WTC11 (cell line): ENCODE data around the gene CCDC60.

Experiments used
- ATF1 ChIP-seq: sonication (generic); formaldehyde crosslinking; IDR thresholded peaks from 2 replicates; pipeline ENCODE4 v1.8.1; 2023; ENCODE audit warnings: mild to moderate bottlenecking, moderate library complexity, missing genetic modification reagents
- ESRRA ChIP-seq: sonication (generic); formaldehyde crosslinking; IDR thresholded peaks from 2 replicates; pipeline ENCODE4 v1.8.1; 2022; ENCODE audit warnings: mild to moderate bottlenecking, missing genetic modification reagents, borderline replicate concordance
- ETV6 ChIP-seq: sonication (generic); formaldehyde crosslinking; IDR thresholded peaks from 2 replicates; pipeline ENCODE4 v1.8.1; 2022; ENCODE audit warnings: mild to moderate bottlenecking, missing genetic modification reagents
- FOXJ3 ChIP-seq: sonication (generic); formaldehyde crosslinking; IDR thresholded peaks from 2 replicates; pipeline ENCODE4 v1.9.0; 2021; ENCODE audit warnings: missing genetic modification reagents, mild to moderate bottlenecking, borderline replicate concordance
- IRF2 ChIP-seq: sonication (generic); formaldehyde crosslinking; IDR thresholded peaks from 2 replicates; pipeline ENCODE4 v1.8.0; 2022; ENCODE audit warnings: low read depth, missing genetic modification reagents, borderline replicate concordance
- MYBL2 ChIP-seq: sonication (generic); formaldehyde crosslinking; IDR thresholded peaks from 2 replicates; pipeline ENCODE4 v1.8.1; 2023; ENCODE audit warnings: mild to moderate bottlenecking, moderate library complexity, missing genetic modification reagents
- NR1H2 ChIP-seq: sonication (generic); formaldehyde crosslinking; IDR thresholded peaks from 2 replicates; pipeline ENCODE4 v1.9.0; 2021; ENCODE audit warnings: mild to moderate bottlenecking, moderate library complexity, missing genetic modification reagents
- NR3C1 ChIP-seq: sonication (generic); formaldehyde crosslinking; conservative IDR thresholded peaks from 2 replicates; pipeline ENCODE4 v1.8.1; 2023; ENCODE audit warnings: low read depth, mild to moderate bottlenecking, missing genetic modification reagents
- ZNF219 ChIP-seq: sonication (generic); formaldehyde crosslinking; IDR thresholded peaks from 2 replicates; pipeline ENCODE4 v1.8.0; 2023; ENCODE audit warnings: missing genetic modification reagents, mild to moderate bottlenecking, borderline replicate concordance
- TF ChIP-seq, protein P1 (sequence below): fragments of 200-600 bp; IDR thresholded peaks from 2 replicates; pipeline ENCODE4 v1.8.0; 2022; ENCODE audit warnings: antibody characterized with exemption
- TF ChIP-seq, protein P2 (sequence below): sonication (generic); formaldehyde crosslinking; conservative IDR thresholded peaks from 2 replicates; pipeline ENCODE4 v1.8.1; 2022; ENCODE audit warnings: mild to moderate bottlenecking, missing genetic modification reagents
- TF ChIP-seq, protein P3 (sequence below): sonication (generic); formaldehyde crosslinking; IDR thresholded peaks from 2 replicates; pipeline ENCODE4 v1.8.1; 2023; ENCODE audit warnings: mild to moderate bottlenecking, moderate library complexity, missing genetic modification reagents

DNA sequence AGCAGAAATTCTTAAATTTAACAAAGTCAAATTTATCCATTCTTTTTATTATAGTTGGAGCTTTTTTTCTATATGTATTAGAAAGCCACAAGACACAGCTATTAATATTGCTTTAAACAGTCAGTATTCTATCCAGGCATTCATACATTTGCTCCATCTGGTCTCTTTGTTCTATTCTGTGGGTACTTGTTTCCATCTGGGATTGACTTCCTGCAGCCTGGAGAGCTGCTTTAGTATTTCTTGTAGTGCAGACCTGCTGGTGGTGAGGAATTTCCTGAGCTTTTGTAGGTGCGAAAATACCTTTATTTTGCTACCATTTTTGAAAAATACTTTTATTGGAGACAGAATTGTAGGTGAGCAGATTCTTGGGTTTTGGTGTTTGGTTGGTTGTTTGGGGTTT lies 29.0 kb downstream of the CCDC60 start:
- TF ChIP-seq MYBL2 (CRISPR knock-in tag) (no peak), NR1H2 (CRISPR knock-in tag) (no peak), ESRRA (CRISPR knock-in tag) (no peak), NR3C1 (CRISPR knock-in tag) (no peak), ATF1 (no peak), ETV6 (CRISPR knock-in tag) (no peak), IRF2 (CRISPR knock-in tag) (no peak), ZNF219 (CRISPR knock-in tag) (no peak), FOXJ3 (CRISPR knock-in tag) (no peak)
- TF ChIP-seq, protein P1, sequence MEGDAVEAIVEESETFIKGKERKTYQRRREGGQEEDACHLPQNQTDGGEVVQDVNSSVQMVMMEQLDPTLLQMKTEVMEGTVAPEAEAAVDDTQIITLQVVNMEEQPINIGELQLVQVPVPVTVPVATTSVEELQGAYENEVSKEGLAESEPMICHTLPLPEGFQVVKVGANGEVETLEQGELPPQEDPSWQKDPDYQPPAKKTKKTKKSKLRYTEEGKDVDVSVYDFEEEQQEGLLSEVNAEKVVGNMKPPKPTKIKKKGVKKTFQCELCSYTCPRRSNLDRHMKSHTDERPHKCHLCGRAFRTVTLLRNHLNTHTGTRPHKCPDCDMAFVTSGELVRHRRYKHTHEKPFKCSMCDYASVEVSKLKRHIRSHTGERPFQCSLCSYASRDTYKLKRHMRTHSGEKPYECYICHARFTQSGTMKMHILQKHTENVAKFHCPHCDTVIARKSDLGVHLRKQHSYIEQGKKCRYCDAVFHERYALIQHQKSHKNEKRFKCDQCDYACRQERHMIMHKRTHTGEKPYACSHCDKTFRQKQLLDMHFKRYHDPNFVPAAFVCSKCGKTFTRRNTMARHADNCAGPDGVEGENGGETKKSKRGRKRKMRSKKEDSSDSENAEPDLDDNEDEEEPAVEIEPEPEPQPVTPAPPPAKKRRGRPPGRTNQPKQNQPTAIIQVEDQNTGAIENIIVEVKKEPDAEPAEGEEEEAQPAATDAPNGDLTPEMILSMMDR: no peak
- TF ChIP-seq, protein P2, sequence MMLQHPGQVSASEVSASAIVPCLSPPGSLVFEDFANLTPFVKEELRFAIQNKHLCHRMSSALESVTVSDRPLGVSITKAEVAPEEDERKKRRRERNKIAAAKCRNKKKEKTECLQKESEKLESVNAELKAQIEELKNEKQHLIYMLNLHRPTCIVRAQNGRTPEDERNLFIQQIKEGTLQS: no peak
- TF ChIP-seq, protein P3, sequence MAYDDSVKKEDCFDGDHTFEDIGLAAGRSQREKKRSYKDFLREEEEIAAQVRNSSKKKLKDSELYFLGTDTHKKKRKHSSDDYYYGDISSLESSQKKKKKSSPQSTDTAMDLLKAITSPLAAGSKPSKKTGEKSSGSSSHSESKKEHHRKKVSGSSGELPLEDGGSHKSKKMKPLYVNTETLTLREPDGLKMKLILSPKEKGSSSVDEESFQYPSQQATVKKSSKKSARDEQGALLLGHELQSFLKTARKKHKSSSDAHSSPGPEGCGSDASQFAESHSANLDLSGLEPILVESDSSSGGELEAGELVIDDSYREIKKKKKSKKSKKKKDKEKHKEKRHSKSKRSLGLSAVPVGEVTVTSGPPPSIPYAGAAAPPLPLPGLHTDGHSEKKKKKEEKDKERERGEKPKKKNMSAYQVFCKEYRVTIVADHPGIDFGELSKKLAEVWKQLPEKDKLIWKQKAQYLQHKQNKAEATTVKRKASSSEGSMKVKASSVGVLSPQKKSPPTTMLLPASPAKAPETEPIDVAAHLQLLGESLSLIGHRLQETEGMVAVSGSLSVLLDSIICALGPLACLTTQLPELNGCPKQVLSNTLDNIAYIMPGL (CRISPR knock-in tag): no peak
